KBM-7 (cell line): Measurements from ENCODE around the gene TULP1.

Source experiments
- DNase-seq: peaks from one replicate; pipeline ENCODE4 v3.0.0-alpha.2; 2015
- in situ Hi-C: fragments of 300-500 bp; cut with MboI; formaldehyde crosslinking; loops from 2 replicates; pipeline ENCODE4 v1.14.3; 2020; ENCODE audit warnings: low sequenced_read_pairs, low pct_unique_long_range_greater_than_20kb, mixed read lengths

Gene TULP1

DNA sequence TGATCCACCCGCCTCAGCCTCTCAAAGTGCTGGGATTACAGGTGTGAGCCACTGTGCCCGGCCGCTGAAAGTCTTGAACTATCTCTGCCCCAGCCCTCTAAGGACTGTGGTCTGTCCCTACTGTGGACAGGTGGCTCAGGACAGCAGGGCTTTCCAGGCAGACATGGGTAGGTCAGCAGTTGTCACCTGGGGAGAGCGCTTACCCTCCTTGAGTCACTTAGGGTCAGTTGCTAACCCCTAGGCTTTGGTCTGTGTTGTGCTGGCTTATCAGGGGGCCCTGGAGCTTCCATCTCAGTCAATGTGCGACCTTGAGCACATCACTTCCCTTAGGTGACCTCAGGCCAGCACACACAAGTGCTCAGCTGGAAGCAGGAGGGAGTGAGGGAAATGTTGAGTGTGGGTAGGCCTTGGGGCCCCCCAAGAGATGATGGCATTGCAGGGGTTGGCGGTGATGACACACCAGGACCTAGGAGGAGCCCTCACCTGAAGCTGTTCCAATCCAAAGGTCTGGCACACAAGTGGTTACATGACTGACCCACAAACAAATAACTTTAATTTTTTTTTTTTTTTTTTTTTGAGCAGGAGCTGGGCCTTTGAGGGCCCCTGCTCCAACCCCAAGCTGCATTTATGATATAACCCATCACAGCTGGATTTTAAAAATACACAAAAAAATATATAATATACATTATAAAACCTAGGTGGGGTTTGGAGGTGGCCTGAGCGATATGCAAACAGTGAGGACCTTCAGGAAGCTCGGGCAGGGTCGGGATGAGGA lies 39.4 kb downstream of the TULP1 start:
- in situ Hi-C loops, result no loop called here
- no peak for DNase-seq

DNA sequence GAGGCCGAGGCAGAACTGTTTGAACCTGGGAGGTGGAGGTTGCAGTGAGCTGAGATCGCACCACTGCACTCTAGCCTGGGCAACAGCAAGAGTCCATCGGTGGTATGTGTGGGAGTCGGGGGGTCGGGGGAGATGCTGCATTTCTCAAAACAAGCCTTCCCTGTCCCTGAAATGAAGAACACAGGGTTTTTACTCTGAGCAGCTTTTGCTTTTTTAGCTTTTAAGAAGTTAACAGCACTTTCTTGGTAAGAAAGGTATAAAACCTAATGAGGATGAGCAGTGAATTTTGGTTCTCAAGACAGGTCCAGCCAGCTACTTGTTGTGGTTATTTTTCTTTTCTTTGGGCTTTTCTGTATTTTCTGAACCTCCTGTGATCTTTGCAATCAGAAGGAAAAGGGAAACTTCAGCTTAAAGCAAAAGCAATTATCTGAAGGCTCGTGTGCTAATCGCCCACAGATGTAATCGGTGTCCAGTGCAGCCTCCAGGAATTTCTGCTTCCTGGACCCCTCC lies 40.8 kb downstream of the TULP1 start:
- in situ Hi-C loops, result no loop called here
- DNase-seq, result no peak

DNA sequence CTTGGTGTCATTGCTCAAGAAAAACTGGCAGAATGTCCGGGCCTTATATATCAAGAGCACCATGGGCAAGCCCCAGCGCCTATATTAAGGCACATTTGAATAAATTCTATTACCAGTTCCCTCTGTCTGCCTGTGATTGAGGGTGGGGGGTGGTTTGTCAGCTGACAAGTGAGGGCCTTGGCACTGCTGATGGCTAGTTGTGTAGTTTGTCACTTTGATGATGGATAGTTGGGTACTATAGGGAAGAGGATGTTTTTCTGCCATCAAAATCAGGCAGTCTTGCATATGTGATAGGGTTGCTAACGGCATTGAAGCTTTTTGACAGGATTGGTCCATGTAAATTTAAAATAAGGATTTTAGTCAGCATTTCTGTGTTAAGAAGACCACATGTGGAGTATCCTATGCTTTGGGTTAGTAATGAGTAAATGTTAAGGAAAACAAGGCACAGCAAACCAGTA lies 42.0 kb downstream of the TULP1 start:
- in situ Hi-C loops, result no loop called here
- no peak for DNase-seq

DNA sequence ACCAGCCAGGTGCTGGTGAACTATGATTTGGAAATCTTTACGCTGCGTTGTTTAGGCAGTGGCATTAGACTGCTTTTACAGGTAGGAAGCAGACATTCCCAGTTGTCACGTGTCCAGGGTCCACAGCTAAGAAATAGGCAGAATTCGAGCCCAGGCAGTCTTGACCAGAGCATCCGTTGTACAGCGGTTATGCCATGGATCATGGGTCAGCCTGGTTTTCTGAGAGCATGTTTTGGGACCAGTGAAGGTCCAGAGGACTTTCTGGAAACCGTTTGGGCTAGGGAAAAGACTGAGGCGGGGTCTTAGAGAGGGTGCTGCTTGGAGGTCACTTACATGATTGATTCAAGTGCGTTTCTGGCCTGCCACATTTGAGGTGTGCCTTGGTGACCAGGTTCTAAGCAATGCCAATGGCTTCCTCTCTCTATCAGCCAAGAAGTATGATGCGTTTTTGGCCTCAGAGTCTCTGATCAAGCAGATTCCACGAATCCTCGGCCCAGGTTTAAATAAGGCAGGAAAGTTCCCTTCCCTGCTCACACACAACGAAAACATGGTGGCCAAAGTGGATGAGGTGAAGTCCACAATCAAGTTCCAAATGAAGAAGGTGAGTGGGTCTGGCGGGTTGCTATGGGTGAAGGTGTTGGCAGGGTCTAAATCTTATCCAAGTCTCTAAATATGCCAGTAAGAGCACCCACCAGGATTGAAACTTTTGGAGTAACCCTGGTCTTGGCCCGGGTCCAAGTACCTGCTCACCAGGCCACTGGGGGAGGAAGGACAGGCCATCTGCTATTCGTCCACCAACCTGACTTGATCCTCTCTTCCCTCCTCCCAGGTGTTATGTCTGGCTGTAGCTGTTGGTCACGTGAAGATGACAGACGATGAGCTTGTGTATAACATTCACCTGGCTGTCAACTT lies 42.7 kb downstream of the TULP1 start:
- in situ Hi-C loops, result no loop called here
- no peak for DNase-seq

DNA sequence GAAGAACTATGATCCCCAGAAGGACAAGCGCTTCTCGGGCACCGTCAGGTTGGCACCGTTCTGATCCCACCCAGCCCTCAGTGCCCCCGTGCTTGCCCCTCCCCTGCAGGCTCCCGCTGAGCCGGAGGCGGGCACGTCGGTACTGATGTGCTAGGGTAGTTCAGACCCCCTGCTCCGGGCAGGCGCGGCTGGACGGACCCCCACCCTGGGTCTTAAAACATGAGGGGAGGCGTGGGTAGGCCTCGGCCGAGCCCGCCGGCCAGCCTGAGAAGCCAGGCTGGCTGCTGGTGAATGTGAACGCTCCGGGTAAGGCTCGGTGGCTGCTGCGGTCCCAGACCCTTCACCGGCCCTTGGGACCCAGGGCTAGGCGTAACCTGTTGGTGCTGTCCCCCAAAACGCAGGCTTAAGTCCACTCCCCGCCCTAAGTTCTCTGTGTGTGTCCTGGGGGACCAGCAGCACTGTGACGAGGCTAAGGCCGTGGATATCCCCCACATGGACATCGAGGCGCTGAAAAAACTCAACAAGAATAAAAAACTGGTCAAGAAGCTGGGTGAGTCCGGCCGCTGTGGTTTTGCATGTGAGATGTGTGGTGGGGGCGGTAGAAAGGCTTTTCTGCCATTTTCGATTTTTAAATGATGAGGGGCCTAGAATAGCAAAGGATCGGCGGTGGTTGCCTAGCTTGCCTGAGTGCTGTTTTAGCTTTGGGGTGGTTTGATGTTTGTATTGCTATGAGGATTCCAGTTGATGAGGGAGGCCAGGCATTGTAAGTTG lies 43.5 kb downstream of the TULP1 start:
- in situ Hi-C loops, result no loop called here
- no peak for DNase-seq

DNA sequence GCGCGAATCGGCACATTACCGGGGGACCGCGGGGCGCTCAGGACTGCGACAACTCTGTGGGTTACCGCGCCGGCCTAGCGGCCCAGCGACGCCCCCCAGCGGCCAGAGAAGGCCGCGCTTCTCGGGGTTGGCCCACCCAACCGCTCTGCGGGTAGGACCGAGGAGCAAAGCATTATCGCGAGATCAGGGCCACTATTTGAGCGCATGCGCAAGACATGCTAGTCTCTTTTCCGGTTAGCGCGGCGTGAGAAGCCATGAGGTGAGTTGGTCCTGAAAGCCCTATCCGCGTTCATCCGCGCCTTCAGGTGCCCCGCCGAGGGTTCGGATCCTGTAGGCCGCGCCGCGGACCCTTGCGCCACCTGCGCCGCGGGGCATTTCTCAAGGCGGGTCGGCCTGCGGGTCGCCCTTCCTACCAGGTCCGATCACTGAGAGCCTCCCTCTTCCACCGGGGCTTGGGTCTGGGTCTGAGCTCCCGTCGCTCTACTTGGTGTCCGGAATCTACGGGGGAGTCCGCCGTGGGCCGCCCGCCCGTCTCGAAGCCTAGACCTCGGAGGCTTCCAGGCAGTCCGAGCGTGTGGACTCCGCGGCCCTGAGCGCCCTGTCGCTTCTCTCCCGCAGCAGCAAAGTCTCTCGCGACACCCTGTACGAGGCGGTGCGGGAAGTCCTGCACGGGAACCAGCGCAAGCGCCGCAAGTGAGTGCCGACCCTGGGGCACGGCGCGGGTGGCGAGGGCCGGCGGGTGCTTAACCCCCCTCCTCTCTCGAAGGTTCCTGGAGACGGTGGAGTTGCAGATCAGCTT lies 44.3 kb downstream of the TULP1 start, which contains the start of gene RPL10A:
TSS of gene RPL10A (plus strand) at position 221 of the 799 bp plus-strand sequence. CDS start at position 255, 34 bp downstream.
- DNase-seq, result peak; percentile 95
- in situ Hi-C loops, result no loop called here

DNA sequence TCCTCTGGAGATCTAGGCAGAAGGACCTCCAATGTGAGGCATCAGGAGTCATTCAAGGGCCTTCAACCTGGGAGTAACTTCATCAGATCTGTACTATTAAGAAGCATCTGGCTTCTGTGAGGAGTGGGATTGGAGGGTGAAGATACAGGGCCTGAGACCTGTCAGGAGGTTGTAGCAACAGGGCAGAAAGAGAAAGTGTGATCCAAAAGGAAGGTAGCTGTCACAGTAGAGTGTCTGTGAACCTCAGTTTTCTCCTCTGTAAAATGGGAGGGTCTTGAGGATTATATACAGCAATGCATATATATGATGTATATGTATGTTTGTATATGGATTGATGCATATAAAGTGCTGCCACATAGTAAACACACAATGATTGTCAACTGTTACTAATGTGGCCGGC lies 47.0 kb downstream of the TULP1 start:
- in situ Hi-C loops, result no loop called here
- no peak for DNase-seq

DNA sequence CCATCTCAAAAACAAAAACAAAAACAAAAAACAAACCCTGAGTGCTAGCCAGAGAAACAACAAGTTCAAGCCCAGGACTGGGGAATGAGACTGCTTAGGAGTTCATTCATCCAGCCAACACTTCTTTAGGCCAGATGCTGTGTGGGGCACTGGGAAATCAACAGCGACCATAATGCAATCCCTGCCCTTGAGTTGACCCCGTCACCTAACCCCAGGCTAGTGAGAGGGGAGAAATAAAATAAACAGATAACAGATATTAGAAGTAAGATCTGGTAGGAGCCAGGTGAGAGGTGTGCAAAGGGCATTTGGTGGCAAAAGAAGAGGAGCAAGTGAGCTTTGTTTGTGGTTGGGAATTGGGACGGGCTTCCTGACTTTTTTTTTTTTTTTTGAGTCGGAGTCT lies 49.4 kb downstream of the TULP1 start:
- DNase-seq, result no peak
- in situ Hi-C loops, result no loop called here

DNA sequence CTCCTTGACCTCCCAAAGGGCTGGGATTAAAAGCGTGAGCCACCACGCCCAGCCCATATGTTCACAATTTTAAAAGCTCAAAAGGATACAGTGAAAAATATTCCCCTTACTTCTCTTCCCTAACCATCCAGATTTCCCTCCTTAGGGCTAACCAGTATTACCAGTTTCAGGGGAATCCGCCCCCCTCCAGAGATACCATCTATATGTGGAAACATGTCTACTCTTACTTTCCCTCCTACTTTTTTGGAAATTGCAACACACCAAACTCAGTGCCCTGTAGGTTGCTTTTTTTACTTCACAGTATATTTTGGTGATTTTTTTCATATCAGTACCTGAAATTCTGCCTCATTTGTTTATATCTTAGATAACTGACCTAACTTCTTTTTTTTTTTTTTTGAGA lies 51.4 kb downstream of the TULP1 start:
- in situ Hi-C loops, result no loop called here
- no peak for DNase-seq

DNA sequence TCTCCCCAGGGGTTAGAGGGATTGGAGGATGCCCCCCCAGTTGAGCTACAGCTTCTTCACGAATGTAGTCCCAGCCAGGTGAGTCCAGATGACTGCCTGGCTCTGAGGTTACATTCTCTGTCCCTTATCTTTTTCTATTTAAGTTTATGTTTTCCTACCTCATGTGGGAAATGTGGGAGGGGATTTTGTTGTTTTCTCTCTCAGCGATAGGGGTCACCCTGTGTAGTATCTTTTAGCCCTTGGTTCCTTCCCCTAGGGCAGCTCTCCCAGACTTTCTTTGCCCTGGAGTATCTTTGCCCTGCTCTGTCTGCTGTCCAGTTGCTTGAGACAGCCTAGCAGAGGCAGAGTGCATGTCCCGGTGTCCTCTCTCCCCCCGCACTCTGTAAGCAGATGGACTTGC lies 54.8 kb downstream of the TULP1 start:
- no peak for DNase-seq
- in situ Hi-C loops, result no loop called here

DNA sequence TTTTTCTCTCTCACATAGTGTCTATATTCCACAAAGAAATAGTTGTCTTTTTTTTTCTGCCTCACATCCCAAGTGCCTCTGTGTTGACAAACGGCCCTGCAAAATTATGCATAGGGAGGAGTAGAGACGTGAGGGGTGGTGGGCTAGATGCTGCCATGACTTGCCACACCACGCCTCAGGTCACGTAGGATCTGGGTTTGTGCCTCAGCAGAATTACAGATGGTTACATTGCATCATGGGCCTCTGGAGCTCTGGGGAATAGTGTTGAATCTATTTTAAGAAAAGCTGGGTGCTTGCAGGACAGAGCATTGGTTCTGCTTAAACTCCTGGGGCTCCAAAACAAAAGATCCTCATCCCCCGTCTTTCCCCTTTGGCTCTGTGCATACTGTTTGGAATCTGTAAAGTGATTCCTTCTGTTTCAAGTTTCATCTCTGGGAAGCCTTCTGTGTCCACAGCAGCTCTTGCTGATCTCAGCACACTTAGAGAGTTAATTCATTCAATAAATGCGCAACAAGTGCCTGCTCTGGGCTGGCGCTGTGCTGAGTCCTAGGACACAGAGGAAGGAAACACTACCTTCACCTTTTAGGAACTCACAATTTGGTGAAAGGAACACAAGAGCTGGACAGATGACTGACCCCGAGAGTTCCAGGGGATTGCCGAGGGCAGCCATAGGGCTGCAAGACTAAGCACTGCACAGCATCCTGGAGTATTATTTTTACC lies 58.1 kb downstream of the TULP1 start:
- no peak for DNase-seq
- in situ Hi-C loops, result no loop called here

DNA sequence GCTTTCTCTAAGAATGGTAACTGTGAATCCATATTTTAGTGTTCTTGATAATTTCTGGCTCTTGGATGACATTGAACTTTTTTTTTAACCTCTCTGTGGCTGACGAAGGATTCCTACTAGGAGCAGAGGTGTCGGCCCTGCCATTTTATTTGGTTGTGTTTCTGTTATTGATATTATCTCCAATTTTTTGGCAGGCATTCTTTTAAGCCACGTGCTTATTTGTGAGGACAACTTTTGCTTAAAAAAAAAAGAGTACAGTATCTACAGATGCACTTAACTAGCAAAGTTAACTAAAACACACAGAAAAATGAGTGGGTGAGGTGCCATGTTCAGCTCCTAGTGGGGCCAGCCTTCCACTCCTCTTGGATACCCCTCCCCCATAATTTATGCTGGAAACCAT lies 59.5 kb downstream of the TULP1 start:
- in situ Hi-C loops, result no loop called here
- no peak for DNase-seq

DNA sequence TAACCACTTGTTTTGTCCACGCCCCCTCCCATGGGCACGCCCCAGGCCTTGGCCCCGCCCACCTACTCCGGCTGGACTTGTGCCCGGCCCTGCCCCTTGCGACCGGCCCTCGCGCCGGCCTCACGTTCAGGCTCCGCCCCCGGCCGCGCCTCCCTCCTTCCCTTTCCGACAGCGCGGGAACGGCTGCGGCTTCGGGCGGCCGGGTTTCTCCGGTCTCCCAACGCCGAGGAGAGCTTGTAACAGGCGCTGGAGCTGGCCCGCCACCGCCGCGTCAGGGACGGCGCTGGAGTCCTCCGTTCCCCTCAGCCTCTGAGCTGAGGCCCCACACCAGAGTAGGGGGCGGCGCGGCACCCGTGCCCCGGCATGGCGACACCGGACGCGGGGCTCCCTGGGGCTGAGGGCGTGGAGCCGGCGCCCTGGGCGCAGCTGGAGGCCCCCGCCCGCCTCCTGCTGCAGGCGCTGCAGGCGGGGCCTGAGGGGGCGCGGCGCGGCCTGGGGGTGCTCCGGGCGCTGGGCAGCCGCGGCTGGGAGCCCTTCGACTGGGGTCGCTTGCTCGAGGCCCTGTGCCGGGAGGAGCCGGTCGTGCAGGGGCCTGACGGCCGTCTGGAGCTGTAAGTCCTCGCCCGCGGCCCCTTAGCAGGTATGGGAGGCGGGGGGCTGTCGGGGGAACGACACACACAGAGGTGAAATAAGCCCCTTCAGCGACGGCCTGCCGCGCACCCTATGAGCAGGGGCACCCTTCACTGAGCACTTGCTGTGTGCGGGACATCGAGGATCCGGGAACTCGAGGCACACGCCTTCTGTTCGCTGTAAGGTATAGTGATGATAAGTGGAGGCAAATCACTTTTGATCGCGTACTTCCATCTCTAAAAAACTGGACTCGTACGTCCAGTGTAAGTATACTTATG lies 60.3 kb downstream of the TULP1 start, which contains the start of gene FANCE:
TSS of gene FANCE (plus strand) at position 156 of the 908 bp plus-strand sequence. CDS start at position 364, 208 bp downstream.
- in situ Hi-C loops, result no loop called here
- peak; percentile 91 for DNase-seq

DNA sequence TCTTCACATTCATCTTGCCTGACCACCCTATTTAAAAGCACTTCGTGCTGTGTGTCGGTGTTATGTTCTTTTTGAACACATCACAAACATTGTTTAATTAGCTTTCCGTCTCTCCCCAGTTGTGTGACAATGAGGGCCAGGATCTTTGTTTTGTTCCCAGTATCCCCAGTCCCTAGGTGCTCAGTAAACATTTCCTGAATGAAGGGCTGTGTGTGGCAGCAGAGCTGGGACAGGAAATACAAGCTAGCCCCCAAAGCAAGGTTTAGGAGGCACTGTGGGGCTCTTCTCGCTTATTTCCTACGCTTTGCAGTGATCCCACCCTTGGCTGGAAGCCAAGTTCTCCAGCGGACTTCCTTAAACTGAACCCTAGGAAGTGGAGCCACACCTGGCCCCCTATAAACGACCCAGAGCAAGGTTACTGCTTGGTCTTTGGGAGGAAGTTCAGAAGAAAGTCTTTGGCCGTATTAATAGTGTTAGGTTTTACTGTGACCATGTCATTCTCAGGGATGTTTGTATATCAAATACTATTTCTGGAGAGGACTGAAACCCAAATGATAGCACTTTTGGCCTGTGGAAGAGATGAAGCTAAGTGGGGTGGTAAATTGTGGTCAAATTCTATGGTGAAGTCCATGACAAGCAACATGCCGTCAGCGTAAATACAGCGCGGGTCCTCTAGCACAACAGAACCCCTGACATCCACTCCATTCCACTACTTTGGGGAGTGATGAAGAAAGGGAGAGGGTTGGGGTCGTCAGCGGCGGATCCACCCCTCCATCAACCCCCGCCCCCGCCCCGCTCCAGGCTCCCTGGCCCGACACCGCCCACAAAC lies 61.1 kb downstream of the TULP1 start:
- in situ Hi-C loops, result no loop called here
- DNase-seq, result no peak

DNA sequence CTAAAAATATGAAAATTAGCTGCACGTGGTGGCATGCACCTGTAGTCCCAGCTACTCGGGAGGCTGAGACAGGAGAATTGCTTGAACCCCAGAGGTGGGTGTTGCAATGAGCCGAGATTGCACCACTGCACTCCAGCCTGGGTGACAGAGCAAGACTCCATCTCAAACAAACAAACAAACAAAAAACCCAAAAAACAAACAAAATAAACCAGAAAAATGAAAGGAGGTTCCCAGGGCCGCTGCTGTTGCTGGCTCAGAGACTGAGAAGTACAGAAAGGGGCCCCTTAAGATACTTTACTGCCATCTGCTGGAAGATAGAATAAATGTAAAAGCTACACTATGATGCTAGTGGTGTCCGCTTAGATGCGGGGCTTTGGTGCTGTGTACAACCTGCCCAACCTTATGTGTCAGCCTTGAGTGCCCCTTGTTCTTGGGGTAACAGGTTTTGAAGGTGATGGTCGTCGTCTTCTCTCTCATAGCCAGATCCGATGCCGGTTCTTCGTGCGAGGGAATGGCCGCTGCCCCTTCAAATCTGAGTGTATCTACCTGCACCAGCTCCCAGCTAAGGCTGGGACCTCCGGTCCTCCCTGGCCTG lies 63.3 kb downstream of the TULP1 start:
- in situ Hi-C loops, result no loop called here
- peak; percentile 80 for DNase-seq

DNA sequence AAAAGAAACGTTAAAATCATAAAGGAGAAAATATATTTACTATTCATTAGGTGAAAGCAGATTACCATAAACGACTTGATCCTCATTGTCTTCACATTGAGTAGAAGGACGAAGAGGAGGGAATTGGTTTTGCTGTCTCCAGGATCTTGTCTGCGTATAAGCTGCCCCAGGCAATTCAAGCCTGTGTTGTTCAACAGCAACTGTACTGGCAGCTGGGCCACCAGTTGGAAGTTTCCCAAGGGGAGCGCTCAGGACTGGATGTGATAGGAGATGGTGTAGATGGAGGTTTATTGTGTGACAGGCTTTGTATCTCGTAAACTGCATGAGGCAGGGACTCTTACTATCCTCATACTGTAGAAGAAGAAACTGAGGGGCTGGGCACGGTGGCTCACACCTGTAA lies 64.5 kb downstream of the TULP1 start:
- no peak for DNase-seq
- in situ Hi-C loops, result no loop called here
